Right cardiac atrium (tissue), 5 donors: Measurements from ENCODE around the gene CACNA1S. TPM values are rescaled to one million over a fixed set of nuclear protein-coding genes. Genes with fewer than 3 reads are reported as not detected.

Experiments used
- ATAC-seq, 2 donors: fragments of 200-7000 bp; cut with Tn5 transposase; one replicate each; pipeline versions ENCODE4 v1.8.0 to v1.9.1; 2020; ENCODE audit warnings: moderate library complexity in 2 of 2, mild to moderate bottlenecking in 1 of 2
- DNase-seq, 3 donors: peaks; one replicate each; pipeline ENCODE4 v3.0.0-alpha.2; 2020
- H3K27ac ChIP-seq: one replicate; pipeline ENCODE4 v1.5.1; 2013; ENCODE audit warnings: mild to moderate bottlenecking, low read length, control low read depth, moderate library complexity
- H3K27me3 ChIP-seq: one replicate; pipeline ENCODE4 v1.6.1; 2013; ENCODE audit not compliant: control insufficient read depth, insufficient read depth
- H3K4me1 ChIP-seq: one replicate; pipeline ENCODE4 v1.6.1; 2013; ENCODE audit warnings: low read length; ENCODE audit not compliant: control insufficient read depth, insufficient read depth
- H3K4me3 ChIP-seq: one replicate; pipeline ENCODE4 v1.5.1; 2013; ENCODE audit warnings: low read length, control low read depth
- H3K9me3 ChIP-seq: one replicate; pipeline ENCODE4 v1.6.1; 2013; ENCODE audit warnings: low read length; ENCODE audit not compliant: control insufficient read depth
- WGBS: extraction: QIAGEN DNeasy Blood & Tissue Kit; methylation state at CpG from one replicate; pipeline ENCODE4 v1.1.7; 2013; 5-methylcytosine and 5-hydroxymethylcytosine counted together
- intact Hi-C, 4 donors: fragments of 100-400 bp; cut with DNase I; formaldehyde crosslinking; loops; one replicate each; pipeline versions ENCODE4 v1.11.0 to v1.14.0; 2022 to 2023
- polyA plus RNA-seq: library from polyadenylated mRNA; stranded (reverse); fragments of 200-250 nt; gene quantifications from one replicate; pipeline ENCODE4 v1.2.3, GENCODE V29; 2013
- total RNA-seq, 4 donors: library from RNA; stranded (reverse); fragmentation: NEBNext Ultra II Directional; extraction: Animal tissue kit (Norgen Biotek cat#: 25700); gene quantifications; one replicate each; pipeline ENCODE4 v1.2.1, GENCODE V29; 2021
- donor health status: healthy with polysubstance abuse.
- donor health status: DM: no; HTN: yes; CAD: no.
- donor health status: DM: no; HTN: no; CAD: no.
- donor health status: DM: no; HTN: yes; CAD: no; lungs with severe emphysema.
- donor health status: DM: yes; HTN: yes; CAD: no.

CACNA1S gene
- total and polyA plus RNA-seq, 5 donors = 0.06 to 0.09 TPM; not detected in 3

DNA sequence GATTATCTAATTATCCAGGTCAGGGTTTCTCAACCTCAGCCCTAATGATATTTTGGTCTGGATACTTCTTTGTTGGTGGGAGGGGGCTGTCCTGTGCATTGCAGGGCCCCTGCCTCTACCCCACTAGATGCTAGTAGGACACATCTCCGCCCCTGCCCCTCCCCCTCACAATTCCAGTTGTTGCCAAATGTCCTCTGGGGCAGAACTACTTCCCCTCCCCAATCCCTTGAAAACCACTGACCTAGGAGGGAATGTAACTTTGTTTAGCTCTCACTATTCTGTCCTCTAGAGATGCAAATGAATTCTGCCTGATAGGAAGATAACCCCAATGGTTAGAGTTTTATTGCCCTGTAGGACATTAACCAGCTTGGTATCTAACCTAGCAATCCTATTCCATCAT is 8.1 kb downstream of the CACNA1S start:
- intact Hi-C loops = loop anchor here in 1 of 4 donors (10.0 kb wide), 1 partner anchor 129 kb away; no protein-coding TSS in a partner anchor
- Histone ChIP-seq H3K4me3 (no peak overlapping the region), H3K4me1 (no peaks in the 10 kb centered on the region), H3K27me3 (no peaks in the 10 kb centered on the region), H3K9me3 (no peaks in the 10 kb centered on the region), H3K27ac (no peak overlapping the region)
- DNase-seq (no peak), ATAC-seq (no peak)
- 67% methylated on average over 1 of the region's 1 CpG for WGBS

DNA sequence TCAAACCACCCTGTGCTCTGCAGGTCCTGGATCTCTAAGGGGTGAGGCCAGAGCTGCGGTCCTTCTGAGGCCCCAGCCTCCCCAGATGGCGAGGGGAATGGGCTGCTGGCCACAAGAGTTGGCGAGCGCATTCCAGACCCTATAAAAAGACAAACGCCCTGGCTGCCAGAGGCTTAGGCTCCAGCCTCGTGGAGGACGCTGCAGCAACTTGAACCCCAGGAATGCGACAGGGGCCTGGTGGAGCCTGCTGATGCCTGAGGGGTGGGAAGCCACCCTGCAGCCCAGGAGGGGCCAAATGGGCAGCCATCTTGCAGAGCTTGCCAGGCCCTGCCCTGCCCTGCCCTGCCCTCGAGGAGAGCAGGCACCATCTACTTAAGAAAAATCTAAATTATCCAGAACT is 8.6 kb downstream of the CACNA1S start:
- WGBS = 70% methylated on average over 9 of the region's 9 CpGs
- no peak for ATAC-seq
- Histone ChIP-seq H3K27me3 (no peaks in the 10 kb centered on the region), H3K4me3 (no peak overlapping the region), H3K27ac (no peak overlapping the region), H3K9me3 (no peaks in the 10 kb centered on the region), H3K4me1 (no peaks in the 10 kb centered on the region)
- no peak for DNase-seq
- intact Hi-C loops = loop anchor here in 1 of 4 donors (10.0 kb wide), 1 partner anchor 129 kb away; no protein-coding TSS in a partner anchor

DNA sequence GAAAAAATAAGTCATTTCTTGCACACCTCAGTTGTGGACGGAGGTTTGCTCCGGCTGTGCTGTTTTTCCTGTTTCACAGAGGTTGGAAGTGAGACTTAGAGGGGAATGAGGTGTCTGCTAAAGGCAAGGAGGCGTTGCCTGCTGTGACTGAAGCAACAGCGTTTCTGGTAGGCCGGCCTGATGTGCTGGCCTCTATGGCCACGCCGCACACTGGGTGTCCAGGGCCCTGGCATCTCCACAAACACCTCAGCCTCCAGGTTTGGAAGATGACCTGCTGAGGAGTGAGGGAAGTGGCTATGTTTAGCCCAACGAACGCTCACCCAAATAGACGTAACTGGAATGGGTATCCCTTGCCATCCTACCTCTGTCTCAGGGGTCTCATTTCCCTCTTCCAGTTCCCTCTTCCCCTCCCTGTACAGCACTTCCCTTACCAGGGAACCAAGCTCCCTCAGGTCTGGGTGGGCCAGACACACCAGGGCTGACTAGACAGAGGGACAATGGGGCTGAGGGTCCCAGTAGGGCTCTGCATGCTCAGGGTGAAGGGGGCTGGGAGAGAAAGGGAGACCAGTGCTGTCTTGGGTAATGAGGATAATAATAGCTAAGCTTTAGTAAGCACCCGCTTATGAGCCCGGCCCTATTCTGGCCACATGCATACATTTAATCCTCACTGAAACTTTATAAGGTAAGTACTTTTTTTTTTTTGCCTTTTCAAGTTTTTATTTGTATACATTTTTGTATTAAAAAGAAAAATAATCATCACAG is 11.9 kb downstream of the CACNA1S start:
- WGBS = 88% methylated on average over 12 of the region's 12 CpGs
- H3K9me3 ChIP-seq = no peaks in the 10 kb centered on the region
- intact Hi-C loops = loop anchor here in 1 of 4 donors (10.0 kb wide), 1 partner anchor 126 kb away; no protein-coding TSS in a partner anchor
- ATAC-seq = no peak
- H3K4me1 ChIP-seq = no peaks in the 10 kb centered on the region
- H3K27me3 ChIP-seq = no peaks in the 10 kb centered on the region
- H3K27ac ChIP-seq = no peak overlapping the region
- DNase-seq = no peak
- no peak overlapping the region for H3K4me3 ChIP-seq

- no peaks in the 10 kb centered on the region for H3K27me3 ChIP-seq
- H3K4me1 ChIP-seq = no peaks in the 10 kb centered on the region
- DNase-seq = no peak
- H3K9me3 ChIP-seq = no peaks in the 10 kb centered on the region
- no peak overlapping the region for H3K27ac ChIP-seq
- intact Hi-C loops = no loop called here
- H3K4me3 ChIP-seq = no peak overlapping the region
- ATAC-seq = no peak
- 77% methylated on average over 5 of the region's 5 CpGs for WGBS
Measured at GRCh38 chr1:201098992-201099677, 13.1 kb downstream of the CACNA1S start.

DNA sequence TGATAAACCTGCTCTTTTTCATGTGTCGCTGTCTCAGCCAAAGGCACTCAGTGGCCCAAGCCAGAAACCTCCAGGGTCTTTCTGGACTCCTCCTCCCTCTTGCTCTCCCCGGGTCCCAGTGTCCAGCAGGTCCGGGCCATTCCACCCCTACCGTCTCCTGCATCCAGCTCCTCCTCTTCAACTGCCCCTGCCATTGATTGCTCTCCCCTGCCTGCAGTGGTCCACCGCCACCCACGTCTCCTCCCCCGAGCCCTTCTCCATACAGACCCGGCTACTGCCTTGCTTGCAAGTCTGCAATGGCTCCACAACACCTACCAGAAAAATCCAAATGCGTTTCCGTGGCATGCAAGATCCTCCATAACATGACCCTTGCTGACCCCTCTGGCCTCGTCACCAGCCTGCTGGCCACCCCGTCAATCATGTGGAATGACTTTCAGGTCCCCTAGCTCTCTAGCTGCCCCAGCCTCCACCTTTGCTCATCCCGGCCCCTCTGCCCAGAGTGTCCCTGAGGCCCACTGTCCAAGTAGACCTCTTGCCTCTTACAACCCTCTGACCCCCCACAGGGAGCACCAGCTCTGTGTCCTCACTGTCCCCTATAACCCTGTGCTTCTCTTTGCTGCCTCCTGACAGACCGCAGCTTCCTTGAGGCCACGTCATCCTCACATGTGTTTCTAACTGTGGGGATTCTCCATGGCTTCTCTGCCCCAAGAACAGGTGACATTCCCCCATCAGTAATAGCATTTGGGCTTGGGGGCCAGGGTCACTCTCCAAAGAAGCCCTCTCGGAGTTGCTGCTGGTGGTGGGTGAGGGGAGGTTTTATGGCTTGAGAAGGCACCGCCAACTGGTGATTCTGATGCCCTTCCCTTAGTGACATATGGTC is 15.0 kb downstream of the CACNA1S start:
- no peaks in the 10 kb centered on the region for H3K27me3 ChIP-seq
- intact Hi-C loops = no loop called here
- H3K9me3 ChIP-seq = no peaks in the 10 kb centered on the region
- H3K4me1 ChIP-seq = no peaks in the 10 kb centered on the region
- no peak overlapping the region for H3K27ac ChIP-seq
- WGBS = 80% methylated on average over 17 of the region's 17 CpGs
- H3K4me3 ChIP-seq = no peak overlapping the region
- DNase-seq = no peak
- no peak for ATAC-seq

DNA sequence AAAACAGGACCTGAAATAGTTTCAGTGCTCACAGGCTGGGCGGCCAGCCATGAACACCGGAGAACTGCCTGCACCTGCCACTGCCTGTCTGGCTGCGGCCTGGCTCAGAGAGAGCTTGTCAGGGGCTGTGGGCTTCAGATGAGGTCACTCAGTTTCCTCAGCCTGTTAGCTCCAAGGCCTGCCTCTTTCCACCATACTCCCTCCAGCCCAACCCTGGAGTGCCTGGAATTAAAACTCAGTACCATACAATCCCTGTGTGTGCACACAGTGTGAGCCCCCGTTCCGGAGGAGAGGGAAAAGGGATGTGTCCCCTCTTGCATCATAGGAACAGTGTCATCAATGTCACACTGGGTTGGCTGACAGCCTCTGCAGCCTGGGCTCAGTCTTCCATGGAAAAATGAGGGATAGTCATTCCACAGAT is 16.2 kb downstream of the CACNA1S start:
- 71% methylated on average over 5 of the region's 5 CpGs for WGBS
- Histone ChIP-seq H3K4me1 (no peaks in the 10 kb centered on the region), H3K9me3 (no peaks in the 10 kb centered on the region), H3K27me3 (no peaks in the 10 kb centered on the region), H3K27ac (no peak overlapping the region), H3K4me3 (no peak overlapping the region)
- no peak for ATAC-seq
- DNase-seq = no peak
- intact Hi-C loops = no loop called here

DNA sequence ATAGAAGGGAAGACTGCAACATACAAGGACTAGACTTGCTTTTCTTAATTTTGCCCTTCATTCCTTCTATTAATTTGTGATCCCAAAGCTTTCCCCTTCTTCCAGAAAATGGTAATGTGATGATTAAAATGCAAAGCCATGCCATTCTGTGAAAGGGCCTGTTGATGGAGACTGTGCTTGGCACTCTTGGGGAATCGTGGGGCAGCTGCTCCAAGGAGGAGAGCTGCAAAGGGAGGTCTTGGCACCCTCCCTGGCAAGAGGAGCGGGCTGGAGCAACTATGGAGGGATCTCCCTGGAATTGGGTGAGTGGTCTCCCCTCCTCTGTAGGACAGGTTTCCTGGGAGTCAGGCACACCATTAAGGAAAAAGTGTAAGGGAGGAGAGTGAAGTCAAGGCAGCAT is 16.6 kb downstream of the CACNA1S start:
- no peak overlapping the region for H3K4me3 ChIP-seq
- H3K27me3 ChIP-seq = no peaks in the 10 kb centered on the region
- no peak overlapping the region for H3K27ac ChIP-seq
- 91% methylated on average over 2 of the region's 2 CpGs for WGBS
- ATAC-seq (no peak), DNase-seq (no peak)
- H3K4me1 ChIP-seq = no peaks in the 10 kb centered on the region
- no peaks in the 10 kb centered on the region for H3K9me3 ChIP-seq
- intact Hi-C loops = no loop called here

DNA sequence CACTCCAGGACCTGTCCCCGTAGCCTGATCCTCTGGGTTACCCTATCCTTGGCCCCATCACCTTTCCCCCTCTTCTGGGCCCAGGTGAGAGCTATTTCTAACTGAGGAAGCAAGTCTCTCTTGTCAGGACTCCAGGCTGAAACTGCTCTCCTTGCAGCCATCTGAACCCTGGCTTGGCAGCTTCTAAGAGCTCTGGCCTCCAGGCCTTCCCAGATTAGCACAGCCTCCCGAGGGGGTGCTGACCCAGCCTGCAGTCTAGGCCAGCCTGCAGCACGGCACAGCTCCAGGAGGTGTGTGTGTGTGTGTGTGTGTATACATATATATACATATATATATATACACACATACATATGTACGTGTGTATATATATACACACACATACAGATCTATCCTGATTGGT is 17.4 kb downstream of the CACNA1S start:
- Histone ChIP-seq H3K9me3 (no peaks in the 10 kb centered on the region), H3K4me1 (no peaks in the 10 kb centered on the region), H3K4me3 (no peak overlapping the region), H3K27ac (no peak overlapping the region), H3K27me3 (no peaks in the 10 kb centered on the region)
- DNase-seq (peak in 1 of 3 donors; percentile 53), ATAC-seq (peak in 1 of 2 donors; percentile 27)
- WGBS = 58% methylated on average over 4 of the region's 4 CpGs
- intact Hi-C loops = no loop called here

DNA sequence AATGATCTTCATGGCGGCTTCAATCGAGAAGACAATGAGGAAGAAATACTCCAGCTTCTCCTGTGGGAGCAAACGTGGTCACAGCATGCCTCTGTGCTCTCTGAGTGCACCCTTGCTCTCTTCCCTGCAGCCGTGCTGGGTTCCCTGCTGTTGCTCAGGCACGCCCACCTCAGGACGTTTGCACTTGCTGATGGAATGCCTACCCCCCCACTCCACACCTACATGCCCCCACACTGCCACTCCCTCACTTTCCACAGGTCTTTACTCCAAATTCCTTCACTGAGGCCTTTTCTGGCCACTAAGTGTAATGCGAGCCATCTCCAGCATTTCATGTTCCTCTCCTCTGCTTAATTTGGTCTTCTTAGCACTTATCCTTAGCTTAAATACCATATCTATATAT is 18.3 kb downstream of the CACNA1S start:
- DNase-seq (no peak), ATAC-seq (no peak)
- Histone ChIP-seq H3K4me1 (no peaks in the 10 kb centered on the region), H3K27me3 (no peaks in the 10 kb centered on the region), H3K9me3 (no peaks in the 10 kb centered on the region), H3K27ac (no peak overlapping the region), H3K4me3 (no peak overlapping the region)
- intact Hi-C loops = no loop called here
- 84% methylated on average over 7 of the region's 7 CpGs for WGBS

DNA sequence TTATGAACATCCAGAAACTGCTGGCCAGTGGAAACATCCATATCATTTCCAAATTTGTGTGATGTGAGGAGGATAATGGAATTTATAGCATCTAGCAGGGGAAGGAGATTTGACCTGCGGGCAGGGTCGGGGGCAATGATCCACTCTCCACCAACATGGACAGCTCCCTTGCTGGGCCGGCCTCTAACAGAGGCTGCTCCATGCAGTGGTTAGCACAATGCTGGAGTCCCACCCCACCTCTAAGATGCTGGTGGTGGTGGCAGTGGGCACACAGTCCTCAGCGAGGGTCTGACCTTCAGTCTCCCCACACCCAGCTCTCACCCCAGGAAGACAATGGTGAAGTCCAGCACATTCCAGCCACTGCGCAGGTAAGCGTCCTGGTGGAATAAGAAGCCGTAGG is 18.7 kb downstream of the CACNA1S start:
- Histone ChIP-seq H3K9me3 (no peaks in the 10 kb centered on the region), H3K27me3 (no peaks in the 10 kb centered on the region), H3K27ac (no peak overlapping the region), H3K4me3 (no peak overlapping the region), H3K4me1 (no peaks in the 10 kb centered on the region)
- intact Hi-C loops = no loop called here
- DNase-seq = no peak
- WGBS = 90% methylated on average over 7 of the region's 7 CpGs
- no peak for ATAC-seq

DNA sequence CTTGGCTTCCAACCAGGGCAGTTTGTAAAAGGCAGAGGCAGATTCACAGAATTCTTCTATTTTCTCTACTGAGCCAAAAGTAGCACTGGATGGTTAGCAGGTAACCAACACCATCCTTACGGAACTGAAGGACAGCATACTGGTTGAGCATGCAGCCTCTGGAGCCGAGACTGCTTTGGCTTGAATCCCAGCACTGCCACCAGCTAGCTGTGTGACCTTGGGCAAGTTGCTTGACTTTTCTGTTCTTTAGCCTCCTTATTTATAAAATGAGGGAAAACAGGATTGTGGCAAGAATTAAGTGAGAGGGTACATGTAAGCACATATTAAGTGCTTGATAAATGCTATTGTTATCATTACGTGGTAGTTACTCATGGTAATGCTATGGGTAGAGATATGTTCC is 19.5 kb downstream of the CACNA1S start:
- H3K4me1 ChIP-seq = no peaks in the 10 kb centered on the region
- no peak for DNase-seq
- H3K9me3 ChIP-seq = no peaks in the 10 kb centered on the region
- no peak overlapping the region for H3K4me3 ChIP-seq
- ATAC-seq = no peak
- H3K27ac ChIP-seq = no peak overlapping the region
- intact Hi-C loops = no loop called here
- no peaks in the 10 kb centered on the region for H3K27me3 ChIP-seq
- 84% methylated on average over 3 of the region's 3 CpGs for WGBS
